ENCODE data around the gene ZFAND2A.
A peak's percentile ranks its signal among the peaks of the same experiment; 100 is the strongest.
"Not testable (repeated sequence)": the region's sequence is repeated elsewhere in the genome, so short reads cannot be mapped to it uniquely, and the experiment has no call there.

Gene ZFAND2A

GRCh38 chr7:1159891-1160669 lies at the start of gene ZFAND2A:
Gene ZFAND2A (minus strand): TSS chr7:1160196. CDS start chr7:1158212, 1,984 bp downstream.
- DNase-seq = peak; percentile 99

- no peak for DNase-seq
Measured at GRCh38 chr7:1209097-1209496, 49.1 kb upstream of the ZFAND2A start.

- not testable (repeated sequence) for DNase-seq
Measured at GRCh38 chr7:1205742-1206141, 45.7 kb upstream of the ZFAND2A start.

- DNase-seq = no peak
Measured at GRCh38 chr7:1204460-1205140, 44.6 kb upstream of the ZFAND2A start.

- DNase-seq = not testable (repeated sequence)
Measured at GRCh38 chr7:1202914-1203313, 42.9 kb upstream of the ZFAND2A start.

GRCh38 chr7:1201916-1202315 lies 41.9 kb upstream of the ZFAND2A start:
- DNase-seq = no peak

GRCh38 chr7:1200045-1200444 lies 40.0 kb upstream of the ZFAND2A start:
- no peak for DNase-seq

- no peak for DNase-seq
Measured at GRCh38 chr7:1197997-1198625, 38.1 kb upstream of the ZFAND2A start.

GRCh38 chr7:1196950-1197349 lies 37.0 kb upstream of the ZFAND2A start:
- no peak for DNase-seq

- DNase-seq = not testable (repeated sequence)
Measured at GRCh38 chr7:1196441-1196840, 36.4 kb upstream of the ZFAND2A start.

GRCh38 chr7:1193593-1194424 lies 33.8 kb upstream of the ZFAND2A start:
- peak; percentile 40 for DNase-seq

GRCh38 chr7:1192171-1192676 lies 32.2 kb upstream of the ZFAND2A start:
- no peak for DNase-seq

GRCh38 chr7:1189986-1190772 lies 30.2 kb upstream of the ZFAND2A start:
- no peak for DNase-seq

GRCh38 chr7:1188720-1189294 lies 28.8 kb upstream of the ZFAND2A start:
- no peak for DNase-seq

- DNase-seq = no peak
Measured at GRCh38 chr7:1187127-1187526, 27.1 kb upstream of the ZFAND2A start.

GRCh38 chr7:1181640-1182039 lies 21.6 kb upstream of the ZFAND2A start:
- no peak for DNase-seq

GRCh38 chr7:1181031-1181430 lies 21.0 kb upstream of the ZFAND2A start:
- DNase-seq = no peak

- DNase-seq = peak; percentile 79
Measured at GRCh38 chr7:1176891-1177373, 16.9 kb upstream of the ZFAND2A start.

GRCh38 chr7:1175967-1176851 lies 16.2 kb upstream of the ZFAND2A start:
- peak; percentile 82 for DNase-seq

- DNase-seq = no peak
Measured at GRCh38 chr7:1175597-1175966, 15.6 kb upstream of the ZFAND2A start.
